Glutamatergic neuron (in vitro differentiated cells): ENCODE data around the gene CEACAM21. TPM values are rescaled to one million over a fixed set of nuclear protein-coding genes. Genes with fewer than 3 reads are reported as not detected.

Experiments used
- DNase-seq: peaks from one replicate; pipeline ENCODE4 v3.0.0; 2022
- H3K27ac Mint-ChIP-seq: one replicate; pipeline ENCODE4 v1.8.0; 2020; ENCODE audit warnings: mild to moderate bottlenecking, mixed read lengths, inconsistent platforms; ENCODE audit not compliant: unreplicated experiment
- H3K27me3 Mint-ChIP-seq: one replicate; pipeline ENCODE4 v1.8.0; 2020; ENCODE audit warnings: mild to moderate bottlenecking, moderate library complexity, mixed read lengths, inconsistent platforms; ENCODE audit not compliant: unreplicated experiment
- H3K36me3 Mint-ChIP-seq: one replicate; pipeline ENCODE4 v1.8.0; 2020; ENCODE audit warnings: mild to moderate bottlenecking, mixed read lengths, inconsistent platforms; ENCODE audit not compliant: unreplicated experiment
- H3K4me1 Mint-ChIP-seq: one replicate; pipeline ENCODE4 v1.8.0; 2020; ENCODE audit warnings: mild to moderate bottlenecking, low read depth, mixed read lengths, inconsistent platforms; ENCODE audit not compliant: unreplicated experiment
- H3K4me3 Mint-ChIP-seq: one replicate; pipeline ENCODE4 v1.8.0; 2020; ENCODE audit warnings: mild to moderate bottlenecking, mixed read lengths, inconsistent platforms; ENCODE audit not compliant: unreplicated experiment
- H3K9me3 Mint-ChIP-seq: one replicate; pipeline ENCODE4 v1.8.0; 2020; ENCODE audit warnings: mild to moderate bottlenecking, moderate library complexity, mixed read lengths, inconsistent platforms; ENCODE audit not compliant: unreplicated experiment
- CTCF ChIP-seq: fragments of 200-600 bp; sonication (generic); IDR thresholded peaks from one replicate; pipeline ENCODE4 v1.5.0; 2021; ENCODE audit not compliant: partially characterized antibody, unreplicated experiment
- total RNA-seq: library from RNA; stranded (reverse); fragmentation: NEBNext Ultra II Directional; extraction: Animal tissue kit (Norgen Biotek cat#: 25700); gene quantifications from one replicate; pipeline ENCODE4 v1.2.1, GENCODE V29; 2021; ENCODE audit not compliant: unreplicated experiment

CEACAM21 gene
- total RNA-seq, 1 donor from 2014 or later = not detected

DNA sequence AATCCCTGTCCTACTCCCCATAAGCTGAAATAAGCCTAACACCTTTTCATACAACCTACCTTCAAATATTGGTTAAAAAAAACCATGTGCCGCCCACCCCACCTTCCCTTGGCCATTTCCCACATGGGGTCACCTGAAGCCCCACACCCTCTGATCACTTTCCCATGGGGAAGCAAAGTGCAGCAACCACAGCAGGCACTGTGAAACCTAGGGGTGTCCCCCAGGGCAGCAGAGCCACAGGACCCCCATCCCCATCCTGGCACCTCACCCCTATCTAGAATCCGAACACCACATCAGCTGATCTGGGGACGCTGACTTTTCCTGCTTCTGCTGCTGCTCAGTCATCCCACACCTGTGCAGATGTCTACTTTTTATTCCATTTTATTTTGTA lies 19.9 kb downstream of the CEACAM21 start:
- TF ChIP-seq CTCF = no peak
- Mint-ChIP-seq H3K36me3 (no peaks in the 10 kb centered on the region), H3K4me3 (no peak overlapping the region), H3K4me1 (no peaks in the 10 kb centered on the region), H3K27ac (no peak overlapping the region), H3K9me3 (no peaks in the 10 kb centered on the region), H3K27me3 (peaks cover 9% of the 10 kb centered on the region)
- DNase-seq = no peak

GRCh38 chr19:41597600-41598041 lies 21.7 kb downstream of the CEACAM21 start:
- TF ChIP-seq CTCF = peak; percentile 97
- peaks cover 4% of the 10 kb centered on the region for H3K27me3 Mint-ChIP-seq
- H3K27ac Mint-ChIP-seq = no peak overlapping the region
- no peaks in the 10 kb centered on the region for H3K4me1 Mint-ChIP-seq
- peak; percentile 75 for DNase-seq
- no peaks in the 10 kb centered on the region for H3K36me3 Mint-ChIP-seq
- H3K4me3 Mint-ChIP-seq = peak overlapping the region; percentile 6
- H3K9me3 Mint-ChIP-seq = no peaks in the 10 kb centered on the region

- no peak overlapping the region for H3K27ac Mint-ChIP-seq
- peaks cover 4% of the 10 kb centered on the region for H3K27me3 Mint-ChIP-seq
- no peak for TF ChIP-seq CTCF
- H3K9me3 Mint-ChIP-seq = peaks cover 2% of the 10 kb centered on the region
- H3K4me1 Mint-ChIP-seq = no peaks in the 10 kb centered on the region
- H3K4me3 Mint-ChIP-seq = no peak overlapping the region
- DNase-seq = no peak
- no peaks in the 10 kb centered on the region for H3K36me3 Mint-ChIP-seq
These were observed 23.4 kb downstream of the CEACAM21 start for GRCh38 chr19:41599175-41599966.

DNA sequence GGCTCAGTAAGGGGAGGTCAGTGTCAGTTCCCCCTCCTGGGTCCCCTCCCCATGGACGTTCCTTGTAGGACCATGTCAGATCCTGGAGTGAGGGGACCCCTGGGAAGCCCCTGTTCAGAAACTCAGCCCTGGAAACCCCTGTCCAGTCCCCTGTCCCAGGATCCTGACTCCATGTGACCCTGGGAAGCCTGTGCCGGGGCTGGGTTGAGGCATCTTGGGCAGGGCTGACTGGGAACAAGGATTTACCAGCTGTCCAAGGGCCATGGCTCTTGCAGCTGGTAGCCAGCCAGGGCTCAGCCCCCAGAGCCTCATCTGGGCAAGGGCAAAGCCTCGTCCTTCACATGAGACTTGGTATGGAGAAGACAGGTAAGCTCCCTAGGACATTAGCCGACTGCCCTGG lies 25.8 kb downstream of the CEACAM21 start:
- DNase-seq = no peak
- Mint-ChIP-seq H3K4me1 (no peaks in the 10 kb centered on the region), H3K27ac (no peak overlapping the region), H3K9me3 (peaks cover 2% of the 10 kb centered on the region), H3K4me3 (no peak overlapping the region), H3K27me3 (peaks cover 5% of the 10 kb centered on the region), H3K36me3 (no peaks in the 10 kb centered on the region)
- TF ChIP-seq CTCF = no peak

GRCh38 chr19:41604831-41605230 lies 28.9 kb downstream of the CEACAM21 start:
- Mint-ChIP-seq H3K36me3 (no peaks in the 10 kb centered on the region), H3K4me1 (no peaks in the 10 kb centered on the region), H3K4me3 (no peak overlapping the region), H3K9me3 (peaks cover 2% of the 10 kb centered on the region), H3K27ac (no peak overlapping the region), H3K27me3 (peaks cover 2% of the 10 kb centered on the region)
- no peak for TF ChIP-seq CTCF
- DNase-seq = no peak
